A549 (cell line): ENCODE data around the gene NEGR1. TPM values are rescaled to one million over a fixed set of nuclear protein-coding genes. Genes with fewer than 3 reads are reported as not detected.
A peak's percentile ranks its signal among the peaks of the same experiment; 100 is the strongest.

Experiments
- ATAC-seq, 2 experiments: fragments of 200-7000 bp in 1 of 2; fragments of >200 bp in 1 of 2; cut with Nextera tagmentation in 1 of 2; cut with Tn5 transposase in 1 of 2; 3 replicates each; pipeline versions ENCODE4 v1.8.0 to v1.9.1; 2018 to 2020; ENCODE audit warnings: mild to moderate bottlenecking in 1 of 2, moderate library complexity in 1 of 2
- CTCF ChIA-PET: fragments of 300-600 bp; sonication (Branson Sonifier 250); formaldehyde crosslinking; extraction: SDS; loops from one replicate; lab custom pipeline; 2021; ENCODE audit warnings: antibody characterized with exemption, inconsistent platforms; lab: Yijun Ruan, JAX
- POLR2A ChIA-PET: fragments of 350-600 bp; formaldehyde crosslinking; extraction: SDS; loops from one replicate; lab custom pipeline; 2021; ENCODE audit warnings: antibody characterized with exemption, inconsistent platforms; lab: Yijun Ruan, JAX
- DNase-seq, 2 experiments: peaks; one replicate each; pipeline versions ENCODE4 v3.0.0 to v3.0.0-alpha.2; 2011 to 2016; ENCODE audit warnings: low read depth in 1 of 2, low spot score in 1 of 2
- FAIRE-seq: peaks from 2 replicates; lab custom pipeline; 2011; peaks lifted over from hg19 to GRCh38; lab: Jason Lieb, UNC
- H3K27ac ChIP-seq, 2 experiments: fragments of >200 bp; sonication (Bioruptor Twin); formaldehyde crosslinking; 3 replicates each; pipeline ENCODE4 v1.5.1; 2016 to 2017
- H3K4me1 ChIP-seq: fragments of >200 bp; sonication (Bioruptor Twin); formaldehyde crosslinking; 3 replicates; pipeline ENCODE4 v1.6.1; 2016
- H3K4me2 ChIP-seq: fragments of >200 bp; sonication (Bioruptor Twin); formaldehyde crosslinking; 3 replicates; pipeline ENCODE4 v1.6.1; 2016
- H3K4me3 ChIP-seq: fragments of >200 bp; sonication (Bioruptor Twin); formaldehyde crosslinking; 3 replicates; pipeline ENCODE4 v1.5.1; 2016
- H3K9me3 ChIP-seq: fragments of >200 bp; sonication (Bioruptor Twin); formaldehyde crosslinking; 3 replicates; pipeline ENCODE4 v1.6.1; 2016
- CBX2 ChIP-seq: fragments of 200-600 bp; sonication (generic); IDR thresholded peaks from 2 replicates; pipeline ENCODE4 v1.6.1; 2016; ENCODE audit warnings: low read depth, mild to moderate bottlenecking, borderline replicate concordance
- CHD4 ChIP-seq: fragments of 200-600 bp; sonication (generic); IDR thresholded peaks from 2 replicates; pipeline ENCODE4 v1.6.1; 2016; ENCODE audit warnings: antibody characterized with exemption, mild to moderate bottlenecking, borderline replicate concordance
- HEYL ChIP-seq: fragments of 250-450 bp; sonication (Bioruptor Pico); IDR thresholded peaks from 2 replicates; pipeline ENCODE4 v1.8.0; 2021; ENCODE audit warnings: mild to moderate bottlenecking, moderate library complexity
- JUN ChIP-seq, 2 experiments: fragments of >200 bp; sonication (Bioruptor Twin); formaldehyde crosslinking; IDR thresholded peaks; 2 replicates in 1 of 2; 3 replicates in 1 of 2; pipeline ENCODE4 v1.6.1; 2016 to 2017
- MAFK ChIP-seq: fragments of 450-650 bp; IDR thresholded peaks from 2 replicates; pipeline ENCODE4 v1.6.1; 2014; ENCODE audit not compliant: partially characterized antibody
- POLR2A ChIP-seq: IDR thresholded peaks from 2 replicates; pipeline ENCODE4 v1.6.1; 2012; ENCODE audit warnings: mild to moderate bottlenecking, low read length
- RFX5 ChIP-seq: fragments of 450-650 bp; IDR thresholded peaks from 2 replicates; pipeline ENCODE4 v1.7.1; 2014; ENCODE audit warnings: antibody characterized with exemption, mild to moderate bottlenecking, moderate library complexity
- TP53 ChIP-seq: fragments of 250-450 bp; sonication (Bioruptor Pico); IDR thresholded peaks from 2 replicates; pipeline ENCODE4 v1.5.0; 2021; ENCODE audit warnings: mild to moderate bottlenecking, moderate library complexity
- ZSCAN20 ChIP-seq: fragments of 250-450 bp; sonication (Bioruptor Pico); IDR thresholded peaks from 2 replicates; pipeline ENCODE4 v1.8.0; 2022; ENCODE audit warnings: mild to moderate bottlenecking, moderate library complexity
- WGBS: methylation state at CpG from one replicate; pipeline ENCODE4 v1.1.6; 2017; ENCODE audit errors: missing lambda C conversion rate; 5-methylcytosine and 5-hydroxymethylcytosine counted together
- polyA plus RNA-seq, 4 experiments: library from polyadenylated mRNA; depleted of rRNA in 3 of 4; stranded (reverse); fragments of >200 nt; fragmentation: RNase III in 1 of 4; extraction: RNeasy Plus Mini Kit Qiagen cat#74134 plus additional on column Dnase treatment in 1 of 4; gene quantifications; 2 replicates in 3 of 4; 3 replicates in 1 of 4; pipeline ENCODE4 v1.2.3, GENCODE V29; 2011 to 2017
- TF ChIP-seq, protein P1 (sequence below): fragments of 150-350 bp; IDR thresholded peaks from 2 replicates; pipeline ENCODE4 v1.6.1; 2014; ENCODE audit warnings: low read depth, mild to moderate bottlenecking, low read length
- TF ChIP-seq, protein P2 (sequence below): fragments of 200-600 bp; sonication (generic); IDR thresholded peaks from 2 replicates; pipeline ENCODE4 v1.6.1; 2016; ENCODE audit warnings: antibody characterized with exemption, mild to moderate bottlenecking, moderate library complexity
- TF ChIP-seq, protein P3 (sequence below): IDR thresholded peaks from 2 replicates; pipeline ENCODE4 v1.6.1; 2012; ENCODE audit warnings: low read depth, borderline replicate concordance

NEGR1 gene
- polyA plus RNA-seq, 2 of the 4 experiments (the other 2 are of a cell fraction): not detected

DNA sequence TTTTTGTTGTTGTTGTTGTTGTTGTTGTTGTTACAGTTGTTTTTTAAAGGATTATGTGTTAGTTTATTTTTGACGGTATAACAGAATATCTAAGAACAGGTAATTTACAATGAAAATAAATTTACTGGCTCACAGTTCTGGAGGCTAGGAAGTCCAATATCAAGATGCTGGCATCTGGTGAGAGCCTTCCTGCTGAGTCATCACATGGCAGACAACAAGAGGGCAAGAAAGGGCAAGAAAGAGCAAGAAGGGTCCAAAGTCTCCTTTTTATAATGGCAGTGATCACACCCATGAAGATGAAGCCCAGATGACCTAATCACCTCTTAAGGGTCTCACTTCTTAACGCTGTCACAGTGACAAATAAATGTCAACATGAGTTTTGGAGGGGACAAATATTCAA is 142.1 kb downstream of the NEGR1 start:
- CTCF ChIA-PET: no interaction called here
- H3K4me1 ChIP-seq: no peaks in the 10 kb centered on the region
- H3K27ac ChIP-seq: no peak overlapping the region
- no peak overlapping the region for H3K4me3 ChIP-seq
- TF ChIP-seq RFX5 (no peak), MAFK (peak; percentile 25)
- no peak for DNase-seq
- FAIRE-seq: no peak
- 2% methylated on average over 2 of the region's 2 CpGs for WGBS
- no peak for ATAC-seq
- POLR2A ChIA-PET: no interaction called here
- no peaks in the 10 kb centered on the region for H3K9me3 ChIP-seq
- no peak overlapping the region for H3K4me2 ChIP-seq

DNA sequence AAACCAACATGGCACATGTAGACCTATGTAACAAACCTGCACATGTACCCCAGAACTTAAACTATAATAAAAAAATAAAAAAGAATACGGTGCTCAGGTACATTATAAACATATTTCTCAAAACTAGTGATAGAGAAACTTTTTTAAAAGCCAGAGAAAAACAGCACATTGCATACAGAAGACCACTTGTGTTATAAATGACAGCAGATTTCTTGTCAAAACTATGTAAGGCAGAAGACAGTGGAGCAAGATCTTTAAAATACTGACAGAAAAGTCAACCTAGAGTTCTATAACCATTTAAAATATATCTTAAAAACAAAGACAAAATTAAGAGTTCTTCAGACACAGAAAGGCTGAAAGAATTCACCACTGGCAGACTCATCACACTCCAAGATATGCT is 144.7 kb downstream of the NEGR1 start:
- no peak for TF ChIP-seq RFX5
- no peak for TF ChIP-seq CBX2
- TF ChIP-seq ZSCAN20: no peak
- TF ChIP-seq, protein P1, sequence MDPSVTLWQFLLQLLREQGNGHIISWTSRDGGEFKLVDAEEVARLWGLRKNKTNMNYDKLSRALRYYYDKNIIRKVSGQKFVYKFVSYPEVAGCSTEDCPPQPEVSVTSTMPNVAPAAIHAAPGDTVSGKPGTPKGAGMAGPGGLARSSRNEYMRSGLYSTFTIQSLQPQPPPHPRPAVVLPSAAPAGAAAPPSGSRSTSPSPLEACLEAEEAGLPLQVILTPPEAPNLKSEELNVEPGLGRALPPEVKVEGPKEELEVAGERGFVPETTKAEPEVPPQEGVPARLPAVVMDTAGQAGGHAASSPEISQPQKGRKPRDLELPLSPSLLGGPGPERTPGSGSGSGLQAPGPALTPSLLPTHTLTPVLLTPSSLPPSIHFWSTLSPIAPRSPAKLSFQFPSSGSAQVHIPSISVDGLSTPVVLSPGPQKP: no peak
- TF ChIP-seq JUN (IDR thresholded peaks at IDR 0.05): no peak
- no peak for TF ChIP-seq CHD4
- TF ChIP-seq, protein P2, sequence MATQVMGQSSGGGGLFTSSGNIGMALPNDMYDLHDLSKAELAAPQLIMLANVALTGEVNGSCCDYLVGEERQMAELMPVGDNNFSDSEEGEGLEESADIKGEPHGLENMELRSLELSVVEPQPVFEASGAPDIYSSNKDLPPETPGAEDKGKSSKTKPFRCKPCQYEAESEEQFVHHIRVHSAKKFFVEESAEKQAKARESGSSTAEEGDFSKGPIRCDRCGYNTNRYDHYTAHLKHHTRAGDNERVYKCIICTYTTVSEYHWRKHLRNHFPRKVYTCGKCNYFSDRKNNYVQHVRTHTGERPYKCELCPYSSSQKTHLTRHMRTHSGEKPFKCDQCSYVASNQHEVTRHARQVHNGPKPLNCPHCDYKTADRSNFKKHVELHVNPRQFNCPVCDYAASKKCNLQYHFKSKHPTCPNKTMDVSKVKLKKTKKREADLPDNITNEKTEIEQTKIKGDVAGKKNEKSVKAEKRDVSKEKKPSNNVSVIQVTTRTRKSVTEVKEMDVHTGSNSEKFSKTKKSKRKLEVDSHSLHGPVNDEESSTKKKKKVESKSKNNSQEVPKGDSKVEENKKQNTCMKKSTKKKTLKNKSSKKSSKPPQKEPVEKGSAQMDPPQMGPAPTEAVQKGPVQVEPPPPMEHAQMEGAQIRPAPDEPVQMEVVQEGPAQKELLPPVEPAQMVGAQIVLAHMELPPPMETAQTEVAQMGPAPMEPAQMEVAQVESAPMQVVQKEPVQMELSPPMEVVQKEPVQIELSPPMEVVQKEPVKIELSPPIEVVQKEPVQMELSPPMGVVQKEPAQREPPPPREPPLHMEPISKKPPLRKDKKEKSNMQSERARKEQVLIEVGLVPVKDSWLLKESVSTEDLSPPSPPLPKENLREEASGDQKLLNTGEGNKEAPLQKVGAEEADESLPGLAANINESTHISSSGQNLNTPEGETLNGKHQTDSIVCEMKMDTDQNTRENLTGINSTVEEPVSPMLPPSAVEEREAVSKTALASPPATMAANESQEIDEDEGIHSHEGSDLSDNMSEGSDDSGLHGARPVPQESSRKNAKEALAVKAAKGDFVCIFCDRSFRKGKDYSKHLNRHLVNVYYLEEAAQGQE: no peak
- TF ChIP-seq, all 56 proteins: peak for 0
- WGBS: 6% methylated on average over 1 of the region's 1 CpG
- H3K27ac ChIP-seq: no peak overlapping the region
- no peak for ATAC-seq
- no peak for FAIRE-seq
- no peak overlapping the region for H3K4me3 ChIP-seq
- H3K4me1 ChIP-seq: no peaks in the 10 kb centered on the region
- no peak overlapping the region for H3K4me2 ChIP-seq
- CTCF ChIA-PET: no interaction called here
- no peaks in the 10 kb centered on the region for H3K9me3 ChIP-seq
- no peak for DNase-seq
- POLR2A ChIA-PET: no interaction called here

DNA sequence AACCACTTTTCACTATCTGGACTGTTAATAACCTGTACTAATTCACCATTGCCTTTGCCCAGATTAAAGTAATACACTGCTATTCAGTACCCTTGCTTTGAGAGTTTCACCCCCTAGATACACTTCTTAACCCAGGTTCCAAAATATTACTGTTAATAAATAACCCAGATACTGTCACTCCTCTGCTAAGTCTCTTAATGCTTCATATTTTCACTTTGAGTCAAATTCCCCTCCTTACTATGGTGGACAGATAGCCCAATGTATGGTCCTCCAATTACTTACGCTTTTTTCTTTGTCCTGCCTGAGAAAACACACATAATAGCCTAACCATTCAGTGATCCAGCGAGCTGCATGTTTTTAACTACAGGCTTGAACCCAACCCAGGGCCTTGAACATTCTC is 152.5 kb downstream of the NEGR1 start:
- POLR2A ChIA-PET: no interaction called here

More for the DNA sequence above, 152.5 kb downstream of the NEGR1 start:
- Histone ChIP-seq H3K4me3 (no peak overlapping the region), H3K9me3 (no peaks in the 10 kb centered on the region), H3K4me2 (no peak overlapping the region), H3K4me1 (no peaks in the 10 kb centered on the region), H3K27ac (no peak overlapping the region)
- CTCF ChIA-PET: no interaction called here
- no peak for DNase-seq
- TF ChIP-seq, protein P2: no peak
- TF ChIP-seq, protein P3, sequence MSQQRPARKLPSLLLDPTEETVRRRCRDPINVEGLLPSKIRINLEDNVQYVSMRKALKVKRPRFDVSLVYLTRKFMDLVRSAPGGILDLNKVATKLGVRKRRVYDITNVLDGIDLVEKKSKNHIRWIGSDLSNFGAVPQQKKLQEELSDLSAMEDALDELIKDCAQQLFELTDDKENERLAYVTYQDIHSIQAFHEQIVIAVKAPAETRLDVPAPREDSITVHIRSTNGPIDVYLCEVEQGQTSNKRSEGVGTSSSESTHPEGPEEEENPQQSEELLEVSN: no peak
- TF ChIP-seq TP53 (CRISPR knock-in tag) (no peak), HEYL (CRISPR knock-in tag) (no peak), MAFK (no peak), POLR2A (no peak)
- no peak for FAIRE-seq
- WGBS: 0% methylated on average over 2 of the region's 2 CpGs
- no peak for ATAC-seq
